ENCODE data around the gene CEP250.

GRCh38 chr20:35462351-35462750 lies 7.0 kb downstream of the CEP250 start:
- no peak for TF ChIP-seq CTCF (IDR thresholded peaks at IDR 0.05)
- TF ChIP-seq EZH2 (IDR thresholded peaks at IDR 0.05), result no peak
- TF ChIP-seq EZH2phosphoT487 (IDR thresholded peaks at IDR 0.05), result no peak

Data from neural progenitor cell (in vitro differentiated cells).